Astrocyte (in vitro differentiated cells and primary cell): ENCODE data around the gene ATP1A1.

Experiments
- CTCF ChIP-seq: IDR thresholded peaks from 2 replicates; pipeline ENCODE4 v1.5.1; 2011; ENCODE audit warnings: low read depth, mild to moderate bottlenecking, inconsistent platforms, low read length, moderate library complexity; ENCODE audit not compliant: insufficient read depth
- EZH2 ChIP-seq: IDR thresholded peaks from 2 replicates; pipeline ENCODE4 v1.6.1; 2012; ENCODE audit warnings: mild to moderate bottlenecking, low read length, inconsistent platforms; ENCODE audit not compliant: insufficient read depth

GRCh38 chr1:116431870-116432500 lies 58.9 kb downstream of the ATP1A1 start:
- no peak for TF ChIP-seq EZH2
- no peak for TF ChIP-seq CTCF
